ENCODE data around the gene GID4. TPM values are rescaled to one million over a fixed set of nuclear protein-coding genes. Genes with fewer than 3 reads are reported as not detected.

GID4 gene
- total RNA-seq, 4 donors from 2014 or later: 40.1 to 46.4 (median 41.4) TPM

- DNase-seq (no peak), ATAC-seq (no peak)
- H3K27me3 ChIP-seq: no peaks in the 10 kb centered on the region
- no peak for TF ChIP-seq POLR2A (IDR thresholded peaks at IDR 0.05)
- no peak for TF ChIP-seq CTCF (IDR thresholded peaks at IDR 0.05 in 4 of 5, conservative IDR thresholded peaks at IDR 0.05 in 1 of 5)
- H3K4me1 ChIP-seq: peaks cover 31 to 34% of the 10 kb centered on the region in 2 donors
- H3K36me3 ChIP-seq: no peaks in the 10 kb centered on the region
- no peaks in the 10 kb centered on the region for H3K9me3 ChIP-seq
- no peak overlapping the region for H3K4me3 ChIP-seq
- intact Hi-C loops (cut with DNase I; ENCODE audit: low total_unique reads) (loop anchor here (2.0 to 5.0 kb wide), 3 partner anchors 109 to 351 kb away; partner anchors contain the start of gene RAI1), in situ Hi-C loops (cut with MboI; ENCODE audit: low sequenced_read_pairs in 4 of 4) (loop anchor here (10.0 to 25.0 kb wide), 4 partner anchors 57 to 357 kb away; partner anchors contain the start of genes DRC3 (in 1 of the 4) and TOM1L2 (in 1 of the 4))
- peak overlapping the region in 3 of 4 donors; percentile 0 to 47 (median 45) for H3K27ac ChIP-seq
Measured at GRCh38 chr17:18031955-18032354, 7.3 kb upstream of the GID4 start.

GRCh38 chr17:18033442-18034099 is 5.6 kb upstream of the GID4 start:
- peaks cover 28 to 33% of the 10 kb centered on the region in 2 donors for H3K4me1 ChIP-seq
- intact Hi-C loops (cut with DNase I; ENCODE audit: low total_unique reads) (loop anchor here (2.0 to 5.0 kb wide), 3 partner anchors 111 to 353 kb away; partner anchors contain the start of gene RAI1), in situ Hi-C loops (cut with MboI; ENCODE audit: low sequenced_read_pairs in 4 of 4) (loop anchor here (10.0 to 25.0 kb wide), 4 partner anchors 59 to 359 kb away; partner anchors contain the start of genes DRC3 (in 1 of the 4) and TOM1L2 (in 1 of the 4))
- TF ChIP-seq CTCF (IDR thresholded peaks at IDR 0.05 in 4 of 5, conservative IDR thresholded peaks at IDR 0.05 in 1 of 5): peak; percentile 66 to 69 (median 67)
- no peak for TF ChIP-seq POLR2A (IDR thresholded peaks at IDR 0.05)
- ATAC-seq: peak; percentile 92 to 98
- H3K36me3 ChIP-seq: no peaks in the 10 kb centered on the region
- peak overlapping the region; percentile 9 to 53 (median 45) for H3K27ac ChIP-seq
- H3K4me3 ChIP-seq: no peak overlapping the region
- no peaks in the 10 kb centered on the region for H3K27me3 ChIP-seq
- peak; percentile 42 to 44 for DNase-seq
- H3K9me3 ChIP-seq: no peaks in the 10 kb centered on the region

GRCh38 chr17:18035704-18036103 is 3.5 kb upstream of the GID4 start:
- no peaks in the 10 kb centered on the region for H3K27me3 ChIP-seq
- DNase-seq (no peak), ATAC-seq (no peak)
- H3K4me1 ChIP-seq: peaks cover 31 to 37% of the 10 kb centered on the region in 2 donors
- intact Hi-C loops (cut with DNase I; ENCODE audit: low total_unique reads) (no loop called here), in situ Hi-C loops (cut with MboI; ENCODE audit: low sequenced_read_pairs in 4 of 4) (loop anchor here (10.0 to 25.0 kb wide), 4 partner anchors 61 to 361 kb away; partner anchors contain the start of genes DRC3 (in 1 of the 4) and TOM1L2 (in 1 of the 4))
- H3K36me3 ChIP-seq: no peaks in the 10 kb centered on the region
- H3K27ac ChIP-seq: no peak overlapping the region
- TF ChIP-seq POLR2A (IDR thresholded peaks at IDR 0.05) (no peak), CTCF (IDR thresholded peaks at IDR 0.05 in 4 of 5, conservative IDR thresholded peaks at IDR 0.05 in 1 of 5) (no peak)
- no peak overlapping the region for H3K4me3 ChIP-seq
- no peaks in the 10 kb centered on the region for H3K9me3 ChIP-seq

- in situ Hi-C loops (cut with MboI; ENCODE audit: low sequenced_read_pairs in 4 of 4): loop anchor here (10.0 to 25.0 kb wide), 4 partner anchors 63 to 363 kb away; partner anchors contain the start of genes DRC3 (in 1 of the 4) and TOM1L2 (in 1 of the 4)
- TF ChIP-seq CTCF (IDR thresholded peaks at IDR 0.05 in 4 of 5, conservative IDR thresholded peaks at IDR 0.05 in 1 of 5) (no peak), POLR2A (IDR thresholded peaks at IDR 0.05) (no peak)
- no peak for ATAC-seq
- no peak for DNase-seq
- no peak overlapping the region for H3K27ac ChIP-seq
- H3K36me3 ChIP-seq: no peaks in the 10 kb centered on the region
- intact Hi-C loops (cut with DNase I; ENCODE audit: low total_unique reads): no loop called here
- H3K9me3 ChIP-seq: no peaks in the 10 kb centered on the region
- no peaks in the 10 kb centered on the region for H3K27me3 ChIP-seq
- H3K4me1 ChIP-seq: peaks cover 40 to 51% of the 10 kb centered on the region in 2 donors
- no peak overlapping the region for H3K4me3 ChIP-seq
Measured at GRCh38 chr17:18037486-18037885, 1.7 kb upstream of the GID4 start.
